Caco-2 (cell line): ENCODE results near the gene HDAC11. TPM values are rescaled to one million over a fixed set of nuclear protein-coding genes. Genes with fewer than 3 reads are reported as not detected.

ENCODE experiments used
- BruUV-seq: library from RNA; stranded (reverse); fragments of 400-500 nt; replicated peaks from 2 replicates; lab custom pipeline; 2021; lab: Mats Ljungman, UMichigan
- CTCF ChIA-PET: fragments of 300-600 bp; sonication (Branson Sonifier 250); formaldehyde crosslinking; loops from one replicate; lab custom pipeline; 2022; ENCODE audit warnings: antibody characterized with exemption; lab: Charles Lee
- POLR2A ChIA-PET: fragments of 300-600 bp; sonication (Branson Sonifier 250); formaldehyde crosslinking; loops from one replicate; lab custom pipeline; 2022; ENCODE audit warnings: antibody characterized with exemption; lab: Charles Lee
- DNase-seq, 2 experiments: peaks; one replicate each; pipeline versions ENCODE4 v3.0.0 to v3.0.0-alpha.2; 2020 to 2022
- H3K27me3 ChIP-seq: replicated peaks from 2 replicates; pipeline ENCODE4 v1.6.0; 2011; ENCODE audit warnings: low read length; ENCODE audit not compliant: control insufficient read depth, insufficient read depth
- H3K36me3 ChIP-seq: 2 replicates; pipeline ENCODE4 v1.5.1; 2011; ENCODE audit warnings: low read length; ENCODE audit not compliant: control insufficient read depth, insufficient read depth
- H3K4me1 ChIP-seq: fragments of 250-450 bp; sonication (Bioruptor Pico); 2 replicates; pipeline ENCODE4 v1.5.1; 2020; ENCODE audit warnings: mild to moderate bottlenecking
- H3K4me3 ChIP-seq: 2 replicates; pipeline ENCODE4 v1.5.1; 2011; ENCODE audit warnings: low read depth, mild to moderate bottlenecking, control low read depth, low read length
- H3K9me3 ChIP-seq: fragments of 250-450 bp; sonication (Bioruptor Pico); 2 replicates; pipeline ENCODE4 v1.5.1; 2020; ENCODE audit warnings: mild to moderate bottlenecking, moderate library complexity
- H3K27ac Mint-ChIP-seq: one replicate; pipeline ENCODE4 v1.8.0; 2022; ENCODE audit warnings: mixed read lengths; ENCODE audit not compliant: unreplicated experiment
- H3K27me3 Mint-ChIP-seq: one replicate; pipeline ENCODE4 v1.8.0; 2022; ENCODE audit warnings: mixed read lengths; ENCODE audit not compliant: insufficient read depth, unreplicated experiment
- H3K36me3 Mint-ChIP-seq: one replicate; pipeline ENCODE4 v1.8.0; 2022; ENCODE audit warnings: mild to moderate bottlenecking, mixed read lengths; ENCODE audit not compliant: insufficient read depth, unreplicated experiment
- H3K4me1 Mint-ChIP-seq: one replicate; pipeline ENCODE4 v1.8.0; 2022; ENCODE audit warnings: low read depth, mixed read lengths; ENCODE audit not compliant: unreplicated experiment
- H3K4me3 Mint-ChIP-seq: one replicate; pipeline ENCODE4 v1.8.0; 2022; ENCODE audit warnings: mild to moderate bottlenecking, moderate library complexity, mixed read lengths; ENCODE audit not compliant: unreplicated experiment
- H3K9me3 Mint-ChIP-seq: one replicate; pipeline ENCODE4 v1.8.0; 2022; ENCODE audit warnings: mixed read lengths; ENCODE audit not compliant: unreplicated experiment
- CTCF ChIP-seq, 2 experiments: fragments of 200-600 bp in 1 of 2; IDR thresholded peaks; 1 replicate in 1 of 2; 2 replicates in 1 of 2; pipeline versions ENCODE4 v1.5.1 to v1.8.0; 2011 to 2022; ENCODE audit warnings: antibody characterized with exemption in 1 of 2, control low read depth in 1 of 2, inconsistent platforms in 1 of 2, low read depth in 1 of 2, low read length in 1 of 2, mild to moderate bottlenecking in 1 of 2, moderate library complexity in 1 of 2; ENCODE audit not compliant: insufficient read depth in 1 of 2, severe bottlenecking in 1 of 2, unreplicated experiment in 1 of 2
- intact Hi-C: fragments of 100-400 bp; cut with micrococcal nuclease; formaldehyde crosslinking; loops from one replicate; pipeline ENCODE4 v1.10.0; 2022; ENCODE audit not compliant: unreplicated experiment
- total RNA-seq: library from RNA; stranded (reverse); gene quantifications from 2 replicates; pipeline ENCODE4 v1.2.3, GENCODE V29; 2022

The HDAC11 gene
- total RNA-seq, 1 experiment from 2014 or later, result 10.9 TPM

DNA sequence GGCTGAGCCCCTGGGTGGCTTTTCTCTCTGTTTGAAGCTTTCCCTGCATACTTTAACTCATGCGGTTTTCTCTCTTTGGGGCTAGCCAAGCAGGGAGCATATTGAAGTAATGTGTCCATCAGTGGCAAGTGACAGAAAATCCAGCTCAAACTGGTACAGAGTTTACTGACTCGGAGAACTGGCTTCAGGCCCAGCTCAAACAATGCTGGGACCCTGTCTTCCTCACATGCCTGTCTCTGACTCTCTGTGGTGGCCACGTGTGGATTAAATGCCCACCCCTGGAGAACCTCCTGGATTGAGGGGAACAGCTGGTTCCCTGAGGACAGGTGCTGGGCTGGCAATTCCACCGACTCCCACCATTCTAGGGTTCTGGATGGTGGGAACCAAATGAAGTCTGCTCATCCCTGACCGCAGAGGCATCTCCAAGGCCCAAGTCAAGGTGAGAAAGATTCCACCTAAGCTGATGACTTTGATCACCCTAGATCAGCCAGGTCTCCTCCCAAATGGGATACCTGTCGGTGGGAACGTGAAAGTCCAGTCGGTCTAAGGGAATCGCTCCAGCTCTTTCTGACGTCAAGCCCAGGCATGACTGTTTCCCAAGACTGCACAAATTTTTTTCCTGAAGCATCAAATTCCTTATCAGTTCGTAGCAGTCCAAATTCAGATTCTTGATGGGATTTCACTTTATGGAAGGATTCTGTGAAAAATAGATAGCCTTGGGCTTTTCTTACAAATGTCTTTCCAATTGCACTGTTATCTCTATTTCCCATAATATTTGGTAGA lies 16.3 kb upstream of the HDAC11 start:
- POLR2A ChIA-PET, result no interaction called here
- CTCF ChIA-PET, result interaction anchor here (0.9 kb wide), 1 partner anchor 16 kb away, joined by 3 read pairs; the partner anchor contains the start of gene HDAC11
- no peaks in the 10 kb centered on the region for H3K4me1 Mint-ChIP-seq
- H3K36me3 Mint-ChIP-seq, result no peaks in the 10 kb centered on the region
- DNase-seq, result no peak
- H3K27me3 ChIP-seq, result no peaks in the 10 kb centered on the region
- no peak for TF ChIP-seq CTCF (IDR thresholded peaks at IDR 0.05; ENCODE audit: insufficient read depth in 1 of 2, low read depth in 1 of 2, low read length in 1 of 2, severe bottlenecking in 1 of 2, unreplicated experiment in 1 of 2)
- BruUV-seq, result no TSS peak
- H3K4me3 ChIP-seq, result no peak overlapping the region
- no peaks in the 10 kb centered on the region for H3K36me3 ChIP-seq
- no peaks in the 10 kb centered on the region for H3K4me1 ChIP-seq
- no peak overlapping the region for H3K27ac Mint-ChIP-seq
- intact Hi-C loops, result no loop called here
- no peak overlapping the region for H3K4me3 Mint-ChIP-seq
- no peaks in the 10 kb centered on the region for H3K9me3 Mint-ChIP-seq
- H3K27me3 Mint-ChIP-seq, result peaks cover 3% of the 10 kb centered on the region
- no peaks in the 10 kb centered on the region for H3K9me3 ChIP-seq

GRCh38 chr3:13465236-13465873 lies 14.8 kb upstream of the HDAC11 start:
- Histone ChIP-seq H3K27me3 (no peaks in the 10 kb centered on the region), H3K9me3 (no peaks in the 10 kb centered on the region), H3K4me1 (no peaks in the 10 kb centered on the region), H3K4me3 (no peak overlapping the region), H3K36me3 (no peaks in the 10 kb centered on the region)
- no peak for DNase-seq
- intact Hi-C loops, result no loop called here
- H3K27ac Mint-ChIP-seq, result no peak overlapping the region
- H3K36me3 Mint-ChIP-seq, result no peaks in the 10 kb centered on the region
- TF ChIP-seq CTCF (IDR thresholded peaks at IDR 0.05; ENCODE audit: insufficient read depth in 1 of 2, low read depth in 1 of 2, low read length in 1 of 2, severe bottlenecking in 1 of 2, unreplicated experiment in 1 of 2), result no peak
- peaks cover 3% of the 10 kb centered on the region for H3K27me3 Mint-ChIP-seq
- H3K9me3 Mint-ChIP-seq, result no peaks in the 10 kb centered on the region
- ChIA-PET POLR2A (no interaction called here), CTCF (no interaction called here)
- BruUV-seq, result no TSS peak
- no peaks in the 10 kb centered on the region for H3K4me1 Mint-ChIP-seq
- H3K4me3 Mint-ChIP-seq, result no peak overlapping the region

DNA sequence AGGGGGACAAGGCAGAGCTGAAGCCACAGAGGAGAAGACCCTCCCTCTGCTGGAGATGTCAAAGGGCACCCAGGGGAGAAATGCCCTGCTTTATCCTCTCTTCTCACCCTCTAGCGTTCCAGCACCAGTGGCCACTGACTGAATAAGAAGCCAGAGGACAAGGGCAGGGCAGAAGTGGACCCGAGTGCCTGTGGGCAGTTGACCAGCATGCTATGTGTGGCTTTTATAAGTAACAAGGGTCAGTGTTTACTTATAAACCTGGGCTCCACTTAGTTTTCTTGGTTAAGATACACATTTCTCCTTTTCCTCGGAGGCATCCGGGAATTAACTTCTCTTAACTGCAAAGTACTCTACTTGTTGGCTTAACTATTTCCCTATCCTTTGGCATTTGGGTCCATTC lies 13.3 kb upstream of the HDAC11 start:
- no peaks in the 10 kb centered on the region for H3K4me1 ChIP-seq
- no TSS peak for BruUV-seq
- H3K36me3 ChIP-seq, result no peaks in the 10 kb centered on the region
- H3K4me3 ChIP-seq, result no peak overlapping the region
- Mint-ChIP-seq H3K27ac (no peak overlapping the region), H3K4me1 (peaks cover 6% of the 10 kb centered on the region), H3K27me3 (peaks cover 3% of the 10 kb centered on the region), H3K36me3 (no peaks in the 10 kb centered on the region), H3K9me3 (no peaks in the 10 kb centered on the region), H3K4me3 (no peak overlapping the region)
- TF ChIP-seq CTCF (IDR thresholded peaks at IDR 0.05; ENCODE audit: insufficient read depth in 1 of 2, low read depth in 1 of 2, low read length in 1 of 2, severe bottlenecking in 1 of 2, unreplicated experiment in 1 of 2), result no peak
- no peaks in the 10 kb centered on the region for H3K9me3 ChIP-seq
- intact Hi-C loops, result no loop called here
- CTCF ChIA-PET, result no interaction called here
- POLR2A ChIA-PET, result no interaction called here
- no peaks in the 10 kb centered on the region for H3K27me3 ChIP-seq
- DNase-seq, result no peak
